ENCODE measurements around the gene MRPL28.

Gene MRPL28

DNA sequence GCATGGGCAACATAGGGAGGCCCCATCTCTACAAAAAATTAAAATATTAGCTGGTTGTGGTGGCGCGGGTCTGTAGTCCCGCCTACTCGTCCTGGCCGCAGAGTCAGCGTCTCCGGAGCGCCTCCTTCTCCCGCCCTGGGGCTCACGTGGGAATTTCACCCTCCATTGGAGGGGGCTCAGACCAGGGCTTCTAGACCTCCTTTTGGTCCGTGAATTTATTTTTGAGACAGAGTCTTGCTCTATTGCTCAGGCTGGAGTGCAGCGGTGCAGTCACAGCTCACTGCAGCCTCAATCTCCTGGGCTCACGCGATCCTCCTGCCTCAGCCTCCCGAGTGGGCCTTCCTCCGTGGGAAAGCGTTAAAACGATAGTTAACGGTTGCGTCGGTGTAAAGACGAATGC lies 26.3 kb upstream of the MRPL28 start:
- TF ChIP-seq ZFX (IDR thresholded peaks at IDR 0.05; ENCODE audit: borderline replicate concordance), result no peak
- TF ChIP-seq, protein P1, sequence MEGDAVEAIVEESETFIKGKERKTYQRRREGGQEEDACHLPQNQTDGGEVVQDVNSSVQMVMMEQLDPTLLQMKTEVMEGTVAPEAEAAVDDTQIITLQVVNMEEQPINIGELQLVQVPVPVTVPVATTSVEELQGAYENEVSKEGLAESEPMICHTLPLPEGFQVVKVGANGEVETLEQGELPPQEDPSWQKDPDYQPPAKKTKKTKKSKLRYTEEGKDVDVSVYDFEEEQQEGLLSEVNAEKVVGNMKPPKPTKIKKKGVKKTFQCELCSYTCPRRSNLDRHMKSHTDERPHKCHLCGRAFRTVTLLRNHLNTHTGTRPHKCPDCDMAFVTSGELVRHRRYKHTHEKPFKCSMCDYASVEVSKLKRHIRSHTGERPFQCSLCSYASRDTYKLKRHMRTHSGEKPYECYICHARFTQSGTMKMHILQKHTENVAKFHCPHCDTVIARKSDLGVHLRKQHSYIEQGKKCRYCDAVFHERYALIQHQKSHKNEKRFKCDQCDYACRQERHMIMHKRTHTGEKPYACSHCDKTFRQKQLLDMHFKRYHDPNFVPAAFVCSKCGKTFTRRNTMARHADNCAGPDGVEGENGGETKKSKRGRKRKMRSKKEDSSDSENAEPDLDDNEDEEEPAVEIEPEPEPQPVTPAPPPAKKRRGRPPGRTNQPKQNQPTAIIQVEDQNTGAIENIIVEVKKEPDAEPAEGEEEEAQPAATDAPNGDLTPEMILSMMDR (IDR thresholded peaks at IDR 0.05), result no peak

DNA sequence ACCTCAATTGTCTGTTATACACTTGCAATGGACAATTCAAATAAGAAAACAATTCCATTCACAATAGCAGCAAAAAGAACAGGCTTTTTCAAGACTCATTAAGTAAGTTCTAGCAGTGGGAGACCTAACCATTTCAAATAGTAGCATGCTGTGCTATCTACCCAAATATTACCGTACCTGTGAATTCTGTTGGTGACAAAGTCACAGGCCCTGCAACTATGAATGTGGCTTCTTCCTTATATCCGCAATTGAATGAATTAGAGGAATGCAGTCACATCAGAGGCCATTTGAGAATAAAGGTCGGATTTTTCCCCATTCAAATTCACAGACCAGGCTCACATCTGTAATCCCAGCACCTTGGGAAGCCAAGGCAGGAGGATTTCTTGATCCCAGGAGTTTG lies 25.9 kb upstream of the MRPL28 start:
- peak overlapping the region; percentile 59 for H3K27ac ChIP-seq
- TF ChIP-seq, protein P1 (IDR thresholded peaks at IDR 0.05), result no peak
- TF ChIP-seq ZFX (IDR thresholded peaks at IDR 0.05; ENCODE audit: borderline replicate concordance), result no peak

More for the DNA sequence above, 26.3 kb upstream of the MRPL28 start:
- peak overlapping the region; percentile 59 for H3K27ac ChIP-seq

DNA sequence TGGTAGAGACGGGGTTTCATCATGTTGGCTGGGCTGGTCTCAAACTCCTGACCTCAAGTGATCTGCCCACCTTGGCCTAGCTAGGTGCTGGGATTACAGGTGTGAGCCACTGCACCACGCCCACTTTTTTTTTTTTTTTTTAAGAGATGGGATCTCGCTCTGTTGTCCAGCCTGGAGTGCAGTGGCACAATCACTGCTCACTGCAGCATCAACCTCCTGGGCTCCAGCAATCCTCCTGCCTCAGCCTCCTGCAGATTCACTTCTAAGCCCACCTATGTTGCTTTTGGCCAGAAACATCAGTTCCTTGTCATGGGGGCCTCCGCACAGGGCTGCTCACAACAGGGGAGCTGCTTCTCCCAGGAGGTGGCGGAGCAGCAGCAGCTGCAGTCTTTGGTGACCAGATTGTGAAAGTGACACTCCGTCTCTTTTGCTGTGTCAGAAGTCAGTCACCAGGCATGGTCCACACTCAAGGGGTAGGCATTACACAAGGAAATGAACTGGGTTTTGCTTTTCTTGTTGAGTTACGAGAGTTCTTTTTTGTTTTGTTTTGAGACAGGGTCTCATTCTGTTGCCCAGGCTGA lies 22.2 kb upstream of the MRPL28 start:
- TF ChIP-seq, protein P1 (IDR thresholded peaks at IDR 0.05), result no peak
- TF ChIP-seq ZFX (IDR thresholded peaks at IDR 0.05; ENCODE audit: borderline replicate concordance), result no peak
- H3K27ac ChIP-seq, result no peak overlapping the region

DNA sequence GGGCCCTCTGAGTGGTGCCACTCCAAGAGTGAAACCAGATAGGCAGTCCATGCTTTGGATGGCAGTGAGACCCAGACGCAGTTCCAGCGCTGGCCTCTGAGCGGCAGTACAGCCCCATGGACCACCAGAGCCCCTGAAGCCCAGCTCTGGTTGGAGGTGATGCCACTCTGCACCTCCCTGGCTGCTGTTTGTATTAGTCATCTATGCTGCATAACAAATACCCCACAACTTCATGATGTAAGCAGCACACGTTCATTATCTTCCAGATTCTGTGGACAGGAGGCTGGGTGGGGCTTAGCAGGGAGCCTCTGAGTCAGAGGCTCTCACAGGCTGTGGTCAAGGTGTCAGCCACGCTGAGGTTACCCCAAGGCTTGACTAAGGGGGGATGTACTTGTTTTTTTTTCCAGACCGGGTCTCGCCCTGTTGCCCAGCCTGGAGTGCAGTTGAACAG lies 21.6 kb upstream of the MRPL28 start:
- no peak for TF ChIP-seq ZFX (IDR thresholded peaks at IDR 0.05; ENCODE audit: borderline replicate concordance)
- TF ChIP-seq, protein P1 (IDR thresholded peaks at IDR 0.05), result peak; percentile 77
- H3K27ac ChIP-seq, result no peak overlapping the region

DNA sequence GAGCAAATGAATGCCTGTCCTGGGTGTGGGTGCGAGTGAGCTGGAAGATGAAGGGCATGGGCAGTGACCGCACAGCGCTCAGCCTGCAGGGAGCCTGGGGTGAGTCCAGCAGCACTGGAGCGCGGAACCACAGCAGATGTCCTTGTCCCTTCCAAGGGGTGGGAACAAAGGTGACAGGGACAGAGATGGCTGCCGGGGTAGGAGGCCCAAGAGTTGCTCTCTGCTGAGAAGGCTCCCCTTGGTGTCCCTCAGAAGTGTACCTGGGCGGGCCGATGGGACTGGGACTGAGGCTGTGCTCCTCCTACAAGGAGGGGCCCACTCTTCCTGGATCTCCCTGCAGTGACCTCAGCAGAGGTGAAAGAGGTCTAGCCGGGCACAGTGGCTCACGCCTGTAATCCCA lies 19.0 kb upstream of the MRPL28 start:
- TF ChIP-seq, protein P1 (IDR thresholded peaks at IDR 0.05), result no peak
- no peak for TF ChIP-seq ZFX (IDR thresholded peaks at IDR 0.05; ENCODE audit: borderline replicate concordance)

DNA sequence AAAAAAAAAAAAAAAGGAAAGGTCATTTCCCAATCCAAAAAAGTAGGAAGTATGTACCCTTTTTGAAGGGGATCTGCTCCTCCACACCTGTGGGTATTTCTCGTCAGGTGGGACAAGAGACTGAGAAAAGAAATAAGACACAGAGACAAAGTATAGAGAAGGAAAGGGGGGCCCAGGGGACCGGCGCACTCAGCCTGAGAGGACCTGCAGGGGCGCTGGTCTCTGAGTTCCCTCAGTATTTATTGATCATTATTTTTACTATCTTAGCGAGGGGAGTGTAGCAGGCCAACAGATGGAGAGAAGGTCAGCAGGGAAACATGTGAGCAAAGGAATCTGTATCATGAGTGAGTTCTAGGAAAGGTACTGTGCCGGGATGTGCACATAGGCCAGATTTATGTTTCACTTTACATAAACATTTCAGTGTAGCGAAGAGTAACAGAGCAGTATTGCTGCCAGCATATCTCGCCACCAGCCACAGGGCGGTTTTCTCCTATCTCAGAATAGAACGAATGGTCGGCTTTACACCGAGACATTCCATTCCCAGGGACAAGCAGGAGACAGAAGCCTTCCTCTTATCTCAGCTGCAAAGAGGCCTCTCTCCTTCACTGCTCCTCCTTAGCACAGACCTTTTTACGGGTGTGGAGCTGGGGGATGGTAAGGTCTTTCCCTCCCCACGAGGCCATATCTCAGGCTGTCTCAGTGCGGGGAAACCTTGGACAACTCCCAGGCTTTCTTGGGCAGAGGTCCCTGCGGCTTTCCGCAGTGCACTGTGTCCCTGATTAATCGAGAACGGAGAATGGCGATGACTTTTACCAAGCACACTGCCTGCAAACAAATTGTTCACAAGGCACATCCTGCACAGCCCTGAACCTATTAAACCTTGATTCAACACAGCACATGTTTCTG lies 17.7 kb upstream of the MRPL28 start:
- H3K27ac ChIP-seq, result peak overlapping the region; percentile 31; the same call in 1 of the 2 replicates

More for the DNA sequence above, 19.0 kb upstream of the MRPL28 start:
- H3K27ac ChIP-seq, result no peak overlapping the region

DNA sequence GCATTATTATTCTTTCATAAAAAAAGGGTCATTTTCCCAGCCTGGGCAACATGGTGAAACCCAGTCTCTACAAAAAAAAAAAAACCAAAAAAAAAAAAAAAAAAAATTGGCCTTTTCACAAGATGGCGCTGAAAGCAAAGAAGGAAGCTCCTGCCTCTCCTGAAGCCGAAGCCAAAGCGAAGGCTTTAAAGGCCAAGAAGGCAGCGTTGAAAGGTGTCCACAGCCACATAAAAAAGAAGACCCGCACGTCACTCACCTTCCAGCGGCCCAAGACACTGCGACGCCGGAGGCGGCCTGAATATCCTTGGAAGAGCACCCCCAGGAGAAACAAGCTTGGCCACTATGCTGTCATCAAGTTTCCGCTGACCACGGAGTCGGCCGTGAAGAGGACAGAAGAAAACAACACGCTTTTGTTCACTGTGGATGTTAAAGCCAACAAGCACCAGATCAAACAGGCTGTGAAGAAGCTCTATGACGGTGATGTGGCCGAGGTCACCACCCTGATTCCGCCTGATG lies 16.4 kb upstream of the MRPL28 start:
- TF ChIP-seq, protein P1 (IDR thresholded peaks at IDR 0.05), result peak; percentile 29
- TF ChIP-seq ZFX (IDR thresholded peaks at IDR 0.05; ENCODE audit: borderline replicate concordance), result no peak
- 0 out of 2 replicates have a peak overlapping the region, but pooled peaks have one; percentile 29 for H3K27ac ChIP-seq
